DMS79 treated with DMSO at 0.1 percent for 48 hours (cell line): ENCODE measurements around the gene CTBP1.

ENCODE experiments used
- DNase-seq: peaks from one replicate; lab custom pipeline; 2025; lab: John Stamatoyannopoulos, UW

The CTBP1 gene

GRCh38 chr4:1283711-1284110 is 34.8 kb upstream of the CTBP1 start:
- no peak for DNase-seq

- no peak for DNase-seq
Observed at GRCh38 chr4:1279253-1279652, 30.3 kb upstream of the CTBP1 start.

GRCh38 chr4:1277667-1278665 is 29.0 kb upstream of the CTBP1 start:
- no peak for DNase-seq

- DNase-seq: no peak
Observed at GRCh38 chr4:1276984-1277383, 28.1 kb upstream of the CTBP1 start.

- no peak for DNase-seq
Observed at GRCh38 chr4:1274871-1275270, 25.9 kb upstream of the CTBP1 start.

GRCh38 chr4:1271686-1272085 is 22.8 kb upstream of the CTBP1 start:
- DNase-seq: no peak

GRCh38 chr4:1269209-1269608 is 20.3 kb upstream of the CTBP1 start:
- DNase-seq: no peak

- no peak for DNase-seq
Observed at GRCh38 chr4:1266881-1267763, 18.2 kb upstream of the CTBP1 start.

GRCh38 chr4:1265351-1265750 is 16.4 kb upstream of the CTBP1 start:
- DNase-seq: no peak

GRCh38 chr4:1264942-1265341 is 16.0 kb upstream of the CTBP1 start:
- DNase-seq: no peak

GRCh38 chr4:1261107-1261928 is 12.4 kb upstream of the CTBP1 start:
- DNase-seq: no peak

- no peak for DNase-seq
Observed at GRCh38 chr4:1260418-1261106, 11.6 kb upstream of the CTBP1 start.

- DNase-seq: no peak
Observed at GRCh38 chr4:1259966-1260365, 11.0 kb upstream of the CTBP1 start.

GRCh38 chr4:1258457-1258856 is 9.5 kb upstream of the CTBP1 start:
- no peak for DNase-seq

- no peak for DNase-seq
Observed at GRCh38 chr4:1255699-1256098, 6.8 kb upstream of the CTBP1 start.

GRCh38 chr4:1255151-1255550 is 6.2 kb upstream of the CTBP1 start:
- DNase-seq: no peak

- DNase-seq: no peak
Observed at GRCh38 chr4:1253831-1254230, 4.9 kb upstream of the CTBP1 start.

GRCh38 chr4:1252928-1253492 is 4.1 kb upstream of the CTBP1 start:
- DNase-seq: no peak

GRCh38 chr4:1251773-1252066 is 2.8 kb upstream of the CTBP1 start:
- no peak for DNase-seq

- DNase-seq: no peak
Observed at GRCh38 chr4:1250921-1251772, 2.2 kb upstream of the CTBP1 start.

GRCh38 chr4:1250527-1250812 is 1.5 kb upstream of the CTBP1 start:
- DNase-seq: no peak
